Esophagus squamous epithelium (tissue), 5 donors: ENCODE data around the gene CDC16. TPM values are rescaled to one million over a fixed set of nuclear protein-coding genes. Genes with fewer than 3 reads are reported as not detected.

Experiments
- DNase-seq: peaks from one replicate; lab custom pipeline; 2025; lab: John Stamatoyannopoulos, UW
- H3K27ac ChIP-seq, 4 donors: fragments of 200-600 bp; sonication (generic); one replicate each; pipeline ENCODE4 v1.5.1; 2016 to 2019; ENCODE audit warnings: mild to moderate bottlenecking in 1 of 4
- H3K27me3 ChIP-seq, 4 donors: fragments of 200-600 bp; sonication (generic); 1 replicate in 3 of 4; 2 replicates in 1 of 4; pipeline versions ENCODE4 v1.5.1 to v1.6.0; 2017 to 2021; ENCODE audit warnings: antibody characterized with exemption in 1 of 4
- H3K36me3 ChIP-seq, 3 donors: fragments of 200-600 bp; sonication (generic); one replicate each; pipeline ENCODE4 v1.5.1; 2016 to 2019
- H3K4me1 ChIP-seq, 3 donors: fragments of 200-600 bp; sonication (generic); one replicate each; pipeline ENCODE4 v1.5.1; 2017 to 2019
- H3K4me3 ChIP-seq, 4 donors: fragments of 200-600 bp; sonication (generic); 1 replicate in 3 of 4; 2 replicates in 1 of 4; pipeline ENCODE4 v1.5.1; 2016 to 2019; ENCODE audit warnings: mild to moderate bottlenecking in 2 of 4, moderate library complexity in 1 of 4
- H3K9me3 ChIP-seq, 3 donors: fragments of 200-600 bp; sonication (generic); one replicate each; pipeline ENCODE4 v1.5.1; 2016 to 2019
- CTCF ChIP-seq, 6 experiments: fragments of 450-650 bp in 4 of 6; fragments of 200-600 bp in 2 of 6; sonication (generic) in 2 of 6; IDR thresholded peaks; one replicate each; pipeline ENCODE4 v1.5.1; 2016 to 2019; ENCODE audit warnings: antibody characterized with exemption in 6 of 6, mild to moderate bottlenecking in 4 of 6, moderate library complexity in 4 of 6
- POLR2A ChIP-seq, 4 donors: fragments of 450-650 bp; IDR thresholded peaks; one replicate each; pipeline ENCODE4 v1.6.1; 2017; ENCODE audit warnings: antibody characterized with exemption in 4 of 4, mild to moderate bottlenecking in 4 of 4, moderate library complexity in 3 of 4
- WGBS, 2 donors: methylation state at CpG; one replicate each; pipeline ENCODE4 v1.1.5; 2018; 5-methylcytosine and 5-hydroxymethylcytosine counted together
- intact Hi-C: fragments of 100-400 bp; cut with DNase I; formaldehyde crosslinking; loops from one replicate; pipeline ENCODE4 v1.15.0; 2022
- total RNA-seq, 4 donors: library from RNA; depleted of rRNA; stranded (reverse); fragments of >200 nt; gene quantifications; one replicate each; pipeline ENCODE4 v1.1.0, GENCODE V29; 2016
- donor health status: DM: yes; HTN: yes; CAD: no.

The CDC16 gene
- total RNA-seq, 4 donors from 2014 or later = 22.9 to 40.2 (median 30.2) TPM

GRCh38 chr13:114298866-114299265, 64.2 kb downstream of the CDC16 start:
- DNase-seq = no peak
- intact Hi-C loops = no loop called here
- Histone ChIP-seq H3K27ac (no peak overlapping the region), H3K9me3 (no peaks in the 10 kb centered on the region), H3K27me3 (no peaks in the 10 kb centered on the region), H3K4me3 (no peak overlapping the region), H3K36me3 (peaks cover 9 to 91% (median 25%) of the 10 kb centered on the region in 3 donors), H3K4me1 (peaks cover 0 to 14% (median 0%) of the 10 kb centered on the region in 3 donors)
- WGBS, 2 donors = 83 to 89% methylated on average over 12 of the region's 12 CpGs
- TF ChIP-seq CTCF (IDR thresholded peaks at IDR 0.05) (no peak), POLR2A (IDR thresholded peaks at IDR 0.05) (no peak)

- H3K4me1 ChIP-seq = peaks cover 0 to 12% (median 0%) of the 10 kb centered on the region in 3 donors
- 88 to 95% methylated on average over 11 to 12 of the region's 12 CpGs for WGBS, 2 donors
- TF ChIP-seq CTCF (IDR thresholded peaks at IDR 0.05) (no peak), POLR2A (IDR thresholded peaks at IDR 0.05) (no peak)
- H3K4me3 ChIP-seq = no peak overlapping the region
- no peak overlapping the region for H3K27ac ChIP-seq
- peaks cover 9 to 93% (median 25%) of the 10 kb centered on the region in 3 donors for H3K36me3 ChIP-seq
- no peaks in the 10 kb centered on the region for H3K27me3 ChIP-seq
- H3K9me3 ChIP-seq = no peaks in the 10 kb centered on the region
- no peak for DNase-seq
- intact Hi-C loops = no loop called here
Measured at GRCh38 chr13:114299604-114300305, 65.1 kb downstream of the CDC16 start.

GRCh38 chr13:114303700-114304327, 69.1 kb downstream of the CDC16 start:
- no peaks in the 10 kb centered on the region for H3K4me1 ChIP-seq

GRCh38 chr13:114304346-114305034, 69.8 kb downstream of the CDC16 start:
- Histone ChIP-seq H3K4me3 (no peak overlapping the region), H3K4me1 (no peaks in the 10 kb centered on the region), H3K9me3 (no peaks in the 10 kb centered on the region), H3K36me3 (peaks cover 0 to 78% (median 16%) of the 10 kb centered on the region in 3 donors), H3K27me3 (no peaks in the 10 kb centered on the region), H3K27ac (no peak overlapping the region)
- TF ChIP-seq CTCF (IDR thresholded peaks at IDR 0.05) (no peak), POLR2A (IDR thresholded peaks at IDR 0.05) (no peak)
- DNase-seq = no peak
- intact Hi-C loops = no loop called here
- WGBS, 2 donors = 85 to 89% methylated on average over 13 of the region's 13 CpGs

More at GRCh38 chr13:114303700-114304327, 69.1 kb downstream of the CDC16 start:
- 95 to 96% methylated on average over 6 to 11 of the region's 11 CpGs for WGBS, 2 donors
- H3K27me3 ChIP-seq = no peaks in the 10 kb centered on the region
- DNase-seq = no peak
- H3K9me3 ChIP-seq = no peaks in the 10 kb centered on the region
- H3K4me3 ChIP-seq = no peak overlapping the region
- peaks cover 0 to 84% (median 23%) of the 10 kb centered on the region in 3 donors for H3K36me3 ChIP-seq
- no peak overlapping the region for H3K27ac ChIP-seq
- TF ChIP-seq POLR2A (IDR thresholded peaks at IDR 0.05) = no peak
- no peak for TF ChIP-seq CTCF (IDR thresholded peaks at IDR 0.05)
- intact Hi-C loops = no loop called here
